ENCODE results near the gene GRIN1.
A peak's percentile ranks its signal among the peaks of the same experiment; 100 is the strongest.
"Not testable (repeated sequence)": the region's sequence is repeated elsewhere in the genome, so short reads cannot be mapped to it uniquely, and the experiment has no call there.

The GRIN1 gene

GRCh38 chr9:137129456-137130175 is 9.3 kb upstream of the GRIN1 start:
- peak; percentile 90 for DNase-seq

GRCh38 chr9:137130176-137130755 is 8.7 kb upstream of the GRIN1 start:
- DNase-seq = no peak

- DNase-seq = no peak
Observed at GRCh38 chr9:137134191-137134590, 4.8 kb upstream of the GRIN1 start.

GRCh38 chr9:137135154-137135553 is 3.8 kb upstream of the GRIN1 start:
- DNase-seq = not testable (repeated sequence)

GRCh38 chr9:137136261-137136880 is 2.6 kb upstream of the GRIN1 start:
- DNase-seq = no peak

- DNase-seq = no peak
Observed at GRCh38 chr9:137136881-137137607, 1.9 kb upstream of the GRIN1 start.

GRCh38 chr9:137138058-137138721 is 764 bp upstream of the GRIN1 start:
- DNase-seq = no peak

- no peak for DNase-seq
Observed at GRCh38 chr9:137139468-137140150, 655 bp downstream of the GRIN1 start.

- no peak for DNase-seq
Observed at GRCh38 chr9:137140151-137141012, 1.4 kb downstream of the GRIN1 start.

GRCh38 chr9:137141050-137141810 is 2.3 kb downstream of the GRIN1 start:
- no peak for DNase-seq

- no peak for DNase-seq
Observed at GRCh38 chr9:137141976-137142936, 3.3 kb downstream of the GRIN1 start.

GRCh38 chr9:137143459-137143858 is 4.5 kb downstream of the GRIN1 start:
- no peak for DNase-seq

- DNase-seq = no peak
Observed at GRCh38 chr9:137145731-137146526, 7.0 kb downstream of the GRIN1 start.

GRCh38 chr9:137146527-137146918 is 7.6 kb downstream of the GRIN1 start:
- DNase-seq = no peak

GRCh38 chr9:137147091-137147792 is 8.3 kb downstream of the GRIN1 start:
- no peak for DNase-seq

GRCh38 chr9:137147793-137148160 is 8.8 kb downstream of the GRIN1 start:
- DNase-seq = no peak

GRCh38 chr9:137148242-137148641 is 9.3 kb downstream of the GRIN1 start:
- DNase-seq = no peak

- DNase-seq = no peak
Observed at GRCh38 chr9:137148661-137149060, 9.7 kb downstream of the GRIN1 start.
